HG03039 (cell line): ENCODE results near the gene SLC4A1AP.
"Not testable (repeated sequence)": the region's sequence is repeated elsewhere in the genome, so short reads cannot be mapped to it uniquely, and the experiment has no call there.

Experiments used
- ATAC-seq: cut with Tn5 transposase; IDR thresholded peaks from one replicate; pipeline ENCODE4 v1.9.1; 2021; ENCODE audit warnings: mild to moderate bottlenecking, moderate library complexity; ENCODE audit not compliant: unreplicated experiment

The SLC4A1AP gene

GRCh38 chr2:27663285-27664153 is at the start of gene SLC4A1AP, which contains the start of gene SUPT7L:
SLC4A1AP (plus strand) TSS chr2:27663889; CDS start chr2:27663915, 26 bp downstream.
SUPT7L (minus strand) TSS chr2:27663614; CDS start chr2:27662192, 1,422 bp downstream.
- peak; percentile 59 for ATAC-seq

- ATAC-seq = no peak
These were observed 49.7 kb upstream of the SLC4A1AP start for GRCh38 chr2:27613985-27614384.

- no peak for ATAC-seq
These were observed 48.4 kb upstream of the SLC4A1AP start for GRCh38 chr2:27615316-27615715.

GRCh38 chr2:27621524-27621923 is 42.2 kb upstream of the SLC4A1AP start:
- no peak for ATAC-seq

GRCh38 chr2:27622921-27623384 is 40.7 kb upstream of the SLC4A1AP start:
- no peak for ATAC-seq

GRCh38 chr2:27624943-27625342 is 38.7 kb upstream of the SLC4A1AP start:
- ATAC-seq = no peak

- not testable (repeated sequence) for ATAC-seq
These were observed 37.4 kb upstream of the SLC4A1AP start for GRCh38 chr2:27626323-27626722.

GRCh38 chr2:27626921-27627320 is 36.8 kb upstream of the SLC4A1AP start:
- not testable (repeated sequence) for ATAC-seq

GRCh38 chr2:27627963-27628766 is 35.5 kb upstream of the SLC4A1AP start:
- no peak for ATAC-seq

- peak; percentile 90 for ATAC-seq
These were observed 34.7 kb upstream of the SLC4A1AP start, which contains the start of the genes CCDC121 and GPN1 for GRCh38 chr2:27628767-27629709. CCDC121 (minus strand) TSS chr2:27629012; CDS start chr2:27627799, 1,213 bp downstream. GPN1 (plus strand) TSS chr2:27629050; CDS start chr2:27629059, 9 bp downstream.

- ATAC-seq = not testable (repeated sequence)
These were observed 33.4 kb upstream of the SLC4A1AP start for GRCh38 chr2:27630257-27630656.

GRCh38 chr2:27634291-27634690 is 29.4 kb upstream of the SLC4A1AP start:
- ATAC-seq = no peak

- ATAC-seq = no peak
These were observed 26.9 kb upstream of the SLC4A1AP start for GRCh38 chr2:27636766-27637165.

- no peak for ATAC-seq
These were observed 25.6 kb upstream of the SLC4A1AP start for GRCh38 chr2:27638037-27638637.

GRCh38 chr2:27638709-27639108 is 25.0 kb upstream of the SLC4A1AP start:
- no peak for ATAC-seq

GRCh38 chr2:27640722-27641245 is 22.9 kb upstream of the SLC4A1AP start:
- no peak for ATAC-seq

GRCh38 chr2:27645197-27645596 is 18.5 kb upstream of the SLC4A1AP start:
- no peak for ATAC-seq

- no peak for ATAC-seq
These were observed 16.4 kb upstream of the SLC4A1AP start for GRCh38 chr2:27647289-27647688.

GRCh38 chr2:27647737-27648136 is 16.0 kb upstream of the SLC4A1AP start:
- ATAC-seq = no peak

GRCh38 chr2:27651056-27651455 is 12.6 kb upstream of the SLC4A1AP start:
- no peak for ATAC-seq
